Measurements from ENCODE around the gene LMNTD2. TPM values are rescaled to one million over a fixed set of nuclear protein-coding genes. Genes with fewer than 3 reads are reported as not detected.
A peak's percentile ranks its signal among the peaks of the same experiment; 100 is the strongest.

LMNTD2 gene
- total RNA-seq, 1 donor from 2014 or later = 1.1 TPM

DNA sequence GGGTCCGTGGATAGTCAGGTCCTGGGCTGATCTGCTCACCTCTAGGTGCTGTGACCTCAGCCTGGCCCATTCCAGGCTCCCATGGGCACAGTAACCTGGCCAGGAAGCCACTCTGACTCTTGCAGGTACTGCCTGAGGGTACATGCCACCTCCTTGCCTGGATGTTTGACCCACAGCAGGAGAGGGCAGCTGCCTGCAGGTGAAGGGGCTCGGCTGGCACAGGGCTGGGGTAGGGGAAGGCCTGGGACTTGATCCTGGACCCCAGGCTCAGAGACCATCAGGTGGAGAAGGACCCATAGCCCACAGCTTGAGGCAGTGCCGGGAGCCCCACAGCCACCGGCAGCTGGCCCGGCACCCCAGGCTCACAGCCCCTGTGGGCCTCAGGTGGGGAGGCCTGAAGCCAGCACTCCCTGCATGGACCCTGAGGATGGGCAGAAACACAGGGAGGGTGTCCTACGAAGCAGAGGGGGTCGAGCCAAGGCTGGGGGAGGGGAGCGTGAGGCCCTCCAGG lies 20.5 kb downstream of the LMNTD2 start:
- Histone ChIP-seq H2AFZ (replicated peaks) (no peak overlapping the region), H3F3A (ENCODE audit: low read depth) (peaks cover 27% of the 10 kb centered on the region), H3K27me3 (peaks cover 31% of the 10 kb centered on the region), H3K4me1 (peaks cover 15% of the 10 kb centered on the region), H3K36me3 (no peaks in the 10 kb centered on the region), H3K27ac (no peak overlapping the region), H3K4me3 (no peak overlapping the region), H3K4me2 (no peak overlapping the region), H3K9ac (no peak overlapping the region), H3K79me2 (ENCODE audit: low read depth) (no peaks in the 10 kb centered on the region), H3K9me3 (ENCODE audit: low read depth) (no peaks in the 10 kb centered on the region), H4K20me1 (ENCODE audit: low read depth) (no peaks in the 10 kb centered on the region)
- H3K9me3 Mint-ChIP-seq = no peaks in the 10 kb centered on the region
- H3K4me3 Mint-ChIP-seq = no peak overlapping the region
- DNase-seq (ENCODE audit: low spot score) = no peak
- peaks cover 4% of the 10 kb centered on the region for H3K27me3 Mint-ChIP-seq (ENCODE audit: insufficient read depth, low read depth)
- H3K36me3 Mint-ChIP-seq = peaks cover 2% of the 10 kb centered on the region
- TF ChIP-seq EZH2phosphoT487 (IDR thresholded peaks at IDR 0.05) (no peak), EZH2 (IDR thresholded peaks at IDR 0.05) (no peak)
- TF ChIP-seq, protein P1, sequence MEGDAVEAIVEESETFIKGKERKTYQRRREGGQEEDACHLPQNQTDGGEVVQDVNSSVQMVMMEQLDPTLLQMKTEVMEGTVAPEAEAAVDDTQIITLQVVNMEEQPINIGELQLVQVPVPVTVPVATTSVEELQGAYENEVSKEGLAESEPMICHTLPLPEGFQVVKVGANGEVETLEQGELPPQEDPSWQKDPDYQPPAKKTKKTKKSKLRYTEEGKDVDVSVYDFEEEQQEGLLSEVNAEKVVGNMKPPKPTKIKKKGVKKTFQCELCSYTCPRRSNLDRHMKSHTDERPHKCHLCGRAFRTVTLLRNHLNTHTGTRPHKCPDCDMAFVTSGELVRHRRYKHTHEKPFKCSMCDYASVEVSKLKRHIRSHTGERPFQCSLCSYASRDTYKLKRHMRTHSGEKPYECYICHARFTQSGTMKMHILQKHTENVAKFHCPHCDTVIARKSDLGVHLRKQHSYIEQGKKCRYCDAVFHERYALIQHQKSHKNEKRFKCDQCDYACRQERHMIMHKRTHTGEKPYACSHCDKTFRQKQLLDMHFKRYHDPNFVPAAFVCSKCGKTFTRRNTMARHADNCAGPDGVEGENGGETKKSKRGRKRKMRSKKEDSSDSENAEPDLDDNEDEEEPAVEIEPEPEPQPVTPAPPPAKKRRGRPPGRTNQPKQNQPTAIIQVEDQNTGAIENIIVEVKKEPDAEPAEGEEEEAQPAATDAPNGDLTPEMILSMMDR (IDR thresholded peaks at IDR 0.05) = no peak
- H3K4me1 Mint-ChIP-seq = peaks cover 14% of the 10 kb centered on the region
- no peak overlapping the region for H3K27ac Mint-ChIP-seq

DNA sequence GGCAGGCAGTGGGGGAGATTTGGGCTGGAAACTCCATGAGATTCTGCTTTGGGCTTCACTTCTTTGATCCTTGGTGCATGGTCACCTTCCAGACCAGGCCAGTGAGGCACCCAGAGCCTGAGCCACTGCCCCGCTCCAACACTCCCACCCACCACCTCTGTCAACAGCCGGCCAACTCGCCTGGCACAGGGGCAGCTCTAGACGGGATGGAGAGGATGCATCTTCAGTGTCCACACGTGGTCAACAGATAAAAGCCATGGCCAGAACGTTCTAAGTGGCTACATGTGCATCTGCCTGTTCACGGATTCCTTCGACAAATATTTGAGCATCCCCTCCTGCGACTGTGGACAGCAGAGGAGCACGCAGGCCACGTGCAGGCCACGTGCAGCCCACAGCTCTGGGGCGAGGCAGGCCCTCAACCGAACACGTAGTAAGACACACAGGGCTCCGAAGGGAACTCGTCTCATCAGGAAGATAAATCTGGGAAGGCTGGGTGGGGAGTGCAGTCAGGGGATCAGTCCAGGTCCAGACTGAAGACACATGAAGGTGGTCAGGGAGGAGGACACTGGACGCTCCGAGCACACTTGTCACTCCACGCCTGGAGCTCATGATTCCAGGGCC lies 22.0 kb downstream of the LMNTD2 start:
- TF ChIP-seq, protein P1 (IDR thresholded peaks at IDR 0.05) = no peak
- TF ChIP-seq EZH2 (IDR thresholded peaks at IDR 0.05) = no peak
- TF ChIP-seq EZH2phosphoT487 (IDR thresholded peaks at IDR 0.05) = no peak
- no peaks in the 10 kb centered on the region for H3K36me3 ChIP-seq
- no peak overlapping the region for H3K9ac ChIP-seq
- H3K4me3 Mint-ChIP-seq = peak overlapping the region; percentile 67
- peaks cover 13% of the 10 kb centered on the region for H3K79me2 ChIP-seq (ENCODE audit: low read depth)
- peaks cover 20% of the 10 kb centered on the region for H3K4me1 ChIP-seq
- DNase-seq (ENCODE audit: low spot score) = no peak
- H3K4me1 Mint-ChIP-seq = peaks cover 14% of the 10 kb centered on the region
- peaks cover 31% of the 10 kb centered on the region for H3K27me3 ChIP-seq
- peaks cover 4% of the 10 kb centered on the region for H3K27me3 Mint-ChIP-seq (ENCODE audit: insufficient read depth, low read depth)
- no peak overlapping the region for H2AFZ ChIP-seq (replicated peaks)
- H3K4me3 ChIP-seq = no peak overlapping the region
- no peaks in the 10 kb centered on the region for H3K9me3 ChIP-seq (ENCODE audit: low read depth)
- H3K36me3 Mint-ChIP-seq = peaks cover 2% of the 10 kb centered on the region
- H3K27ac ChIP-seq = no peak overlapping the region
- H3K27ac Mint-ChIP-seq = peak overlapping the region; percentile 37
- peaks cover 13% of the 10 kb centered on the region for H4K20me1 ChIP-seq (ENCODE audit: low read depth)
- H3F3A ChIP-seq (ENCODE audit: low read depth) = peaks cover 30% of the 10 kb centered on the region
- H3K9me3 Mint-ChIP-seq = no peaks in the 10 kb centered on the region
- H3K4me2 ChIP-seq = no peak overlapping the region

DNA sequence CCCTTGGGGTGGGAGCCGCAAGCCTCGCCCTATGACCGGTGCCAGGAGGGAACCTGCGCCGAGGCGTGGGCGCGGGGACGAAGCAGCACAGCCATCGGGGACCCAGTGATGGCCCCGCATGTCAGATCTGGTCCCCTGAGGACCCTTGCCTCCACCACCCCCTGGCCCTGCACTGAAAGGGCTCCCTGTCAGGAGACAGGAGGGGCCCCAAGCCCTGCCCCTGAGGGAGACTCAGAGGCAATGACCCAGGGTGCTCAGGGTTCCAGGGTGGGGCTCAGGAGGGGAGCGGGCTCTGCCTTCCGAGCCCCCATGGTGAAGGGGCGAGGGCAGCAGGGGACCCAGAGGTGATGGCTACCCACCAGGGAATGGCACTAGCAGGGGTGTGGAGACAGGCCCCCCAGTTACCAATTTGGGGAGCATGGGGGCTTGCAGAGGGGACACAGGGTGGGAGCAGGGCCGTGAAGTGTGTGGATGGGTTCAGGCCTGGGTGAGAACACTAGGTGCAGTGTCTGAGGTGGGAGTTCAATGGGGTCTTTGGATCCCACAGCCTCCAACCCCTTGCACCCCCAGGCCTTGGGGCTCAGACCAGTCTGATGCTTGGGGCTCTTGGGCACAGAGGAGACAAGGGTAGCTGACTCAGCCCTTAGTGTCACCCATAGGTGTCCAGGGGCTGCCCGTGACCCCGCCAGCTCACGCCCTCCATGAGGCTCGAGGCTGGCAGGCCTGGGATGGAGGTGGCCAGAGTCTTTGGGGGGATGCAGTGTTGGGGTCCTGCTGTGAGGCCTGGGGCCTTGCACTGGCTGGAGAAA lies 22.7 kb downstream of the LMNTD2 start:
- no peak overlapping the region for H2AFZ ChIP-seq (replicated peaks)
- H3K4me2 ChIP-seq = peak overlapping the region; percentile 94
- Mint-ChIP-seq H3K4me1 (peaks cover 14% of the 10 kb centered on the region), H3K27ac (no peak overlapping the region), H3K4me3 (peak overlapping the region; percentile 73), H3K9me3 (no peaks in the 10 kb centered on the region), H3K27me3 (ENCODE audit: insufficient read depth, low read depth) (peaks cover 4% of the 10 kb centered on the region), H3K36me3 (peaks cover 2% of the 10 kb centered on the region)
- H3K36me3 ChIP-seq = no peaks in the 10 kb centered on the region
- peak overlapping the region; percentile 38 for H3K4me3 ChIP-seq
- TF ChIP-seq, protein P1 (IDR thresholded peaks at IDR 0.05) = no peak
- TF ChIP-seq EZH2 (IDR thresholded peaks at IDR 0.05) = no peak
- no peak for TF ChIP-seq EZH2phosphoT487 (IDR thresholded peaks at IDR 0.05)
- H3F3A ChIP-seq (ENCODE audit: low read depth) = peaks cover 30% of the 10 kb centered on the region
- H3K9ac ChIP-seq = no peak overlapping the region
- H3K9me3 ChIP-seq (ENCODE audit: low read depth) = no peaks in the 10 kb centered on the region
- H4K20me1 ChIP-seq (ENCODE audit: low read depth) = peaks cover 17% of the 10 kb centered on the region
- peaks cover 20% of the 10 kb centered on the region for H3K4me1 ChIP-seq
- no peak overlapping the region for H3K27ac ChIP-seq
- DNase-seq (ENCODE audit: low spot score) = no peak
- H3K27me3 ChIP-seq = peaks cover 31% of the 10 kb centered on the region
- H3K79me2 ChIP-seq (ENCODE audit: low read depth) = peaks cover 13% of the 10 kb centered on the region

All from neural progenitor cell (in vitro differentiated cells).